ENCODE data around the gene VPS54. TPM values are rescaled to one million over a fixed set of nuclear protein-coding genes. Genes with fewer than 3 reads are reported as not detected.
"Not testable (repeated sequence)": the region's sequence is repeated elsewhere in the genome, so short reads cannot be mapped to it uniquely, and the experiment has no call there.

Gene VPS54
- total RNA-seq, 1 experiment from 2014 or later: 19.1 TPM

DNA sequence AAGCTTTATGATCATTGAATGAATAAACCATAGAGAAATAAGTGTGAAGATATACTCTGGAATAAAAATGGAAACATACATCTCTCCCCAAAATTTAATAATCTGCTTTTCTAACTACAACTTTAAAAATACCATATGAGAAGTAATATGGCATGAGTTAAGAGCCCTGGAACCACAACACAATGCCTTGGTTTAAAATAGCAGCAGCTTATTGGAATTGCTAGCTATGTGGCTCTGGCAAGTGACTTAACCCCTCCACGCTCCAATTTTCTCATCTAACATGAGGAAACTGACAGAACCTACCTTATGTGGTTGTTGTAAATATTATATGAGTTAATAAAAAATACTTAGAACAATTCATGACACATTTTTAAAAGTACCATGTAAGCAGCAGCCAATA, 76.4 kb downstream of the VPS54 start:
- Histone ChIP-seq H3K36me3 (ENCODE audit: insufficient read depth, low read length, poor library complexity, severe bottlenecking) (peaks cover 13% of the 10 kb centered on the region), H3K4me3 (ENCODE audit: low read depth, low read length, poor library complexity, severe bottlenecking) (no peak overlapping the region), H3K27ac (ENCODE audit: low read depth, low read length, poor library complexity, severe bottlenecking) (no peak overlapping the region), H3K9me3 (ENCODE audit: low read depth, low read length, poor library complexity, severe bottlenecking) (no peaks in the 10 kb centered on the region), H3K4me1 (ENCODE audit: insufficient read depth, low read length, poor library complexity, severe bottlenecking) (no peaks in the 10 kb centered on the region), H3K27me3 (replicated peaks; ENCODE audit: insufficient read depth, low read depth, low read length, poor library complexity) (no peaks in the 10 kb centered on the region)
- ChIA-PET CTCF (no interaction called here), POLR2A (ENCODE audit: low non-redundant PET) (interaction anchor here (0.7 kb wide), 1 partner anchor 8 kb away, joined by 7 read pairs; no protein-coding TSS in a partner anchor)
- intact Hi-C loops (cut with micrococcal nuclease; ENCODE audit: unreplicated experiment): no loop called here
- TF ChIP-seq, protein P1, sequence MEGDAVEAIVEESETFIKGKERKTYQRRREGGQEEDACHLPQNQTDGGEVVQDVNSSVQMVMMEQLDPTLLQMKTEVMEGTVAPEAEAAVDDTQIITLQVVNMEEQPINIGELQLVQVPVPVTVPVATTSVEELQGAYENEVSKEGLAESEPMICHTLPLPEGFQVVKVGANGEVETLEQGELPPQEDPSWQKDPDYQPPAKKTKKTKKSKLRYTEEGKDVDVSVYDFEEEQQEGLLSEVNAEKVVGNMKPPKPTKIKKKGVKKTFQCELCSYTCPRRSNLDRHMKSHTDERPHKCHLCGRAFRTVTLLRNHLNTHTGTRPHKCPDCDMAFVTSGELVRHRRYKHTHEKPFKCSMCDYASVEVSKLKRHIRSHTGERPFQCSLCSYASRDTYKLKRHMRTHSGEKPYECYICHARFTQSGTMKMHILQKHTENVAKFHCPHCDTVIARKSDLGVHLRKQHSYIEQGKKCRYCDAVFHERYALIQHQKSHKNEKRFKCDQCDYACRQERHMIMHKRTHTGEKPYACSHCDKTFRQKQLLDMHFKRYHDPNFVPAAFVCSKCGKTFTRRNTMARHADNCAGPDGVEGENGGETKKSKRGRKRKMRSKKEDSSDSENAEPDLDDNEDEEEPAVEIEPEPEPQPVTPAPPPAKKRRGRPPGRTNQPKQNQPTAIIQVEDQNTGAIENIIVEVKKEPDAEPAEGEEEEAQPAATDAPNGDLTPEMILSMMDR (conservative IDR thresholded peaks at IDR 0.05; ENCODE audit: low read depth, low read length): no peak
- TF ChIP-seq EZH2 (IDR thresholded peaks at IDR 0.05; ENCODE audit: borderline replicate concordance, low read depth, low read length, poor library complexity, severe bottlenecking): no peak
- no peak for DNase-seq (ENCODE audit: low spot score)
- no TSS peak for BruUV-seq (replicated peaks)

DNA sequence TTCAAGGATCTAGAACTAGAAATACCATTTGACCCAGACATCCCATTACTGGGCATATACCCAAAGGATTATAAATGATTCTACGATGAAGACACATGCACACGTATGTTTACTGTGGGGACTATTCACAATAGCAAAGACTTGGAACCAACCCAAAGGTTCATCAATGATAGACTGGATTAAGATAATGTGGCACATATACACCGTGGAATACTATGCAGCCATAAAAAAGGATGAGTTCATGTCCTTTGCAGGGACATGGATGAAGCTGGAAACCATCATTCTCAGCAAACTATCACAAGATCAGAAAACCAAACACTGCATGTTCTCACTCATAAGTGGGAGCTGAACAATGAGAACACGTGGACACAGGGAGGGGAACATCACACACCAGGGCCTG, 87.1 kb downstream of the VPS54 start:
- H3K4me1 ChIP-seq (ENCODE audit: insufficient read depth, low read length, poor library complexity, severe bottlenecking); intact Hi-C loops (cut with micrococcal nuclease; ENCODE audit: unreplicated experiment); H3K4me3 ChIP-seq (ENCODE audit: low read depth, low read length, poor library complexity, severe bottlenecking); CTCF ChIA-PET; DNase-seq (ENCODE audit: low spot score); POLR2A ChIA-PET (ENCODE audit: low non-redundant PET); H3K9me3 ChIP-seq (ENCODE audit: low read depth, low read length, poor library complexity, severe bottlenecking); H3K27me3 ChIP-seq (replicated peaks; ENCODE audit: insufficient read depth, low read depth, low read length, poor library complexity); H3K36me3 ChIP-seq (ENCODE audit: insufficient read depth, low read length, poor library complexity, severe bottlenecking); BruUV-seq (replicated peaks); H3K27ac ChIP-seq (ENCODE audit: low read depth, low read length, poor library complexity, severe bottlenecking): not testable (repeated sequence)

DNA sequence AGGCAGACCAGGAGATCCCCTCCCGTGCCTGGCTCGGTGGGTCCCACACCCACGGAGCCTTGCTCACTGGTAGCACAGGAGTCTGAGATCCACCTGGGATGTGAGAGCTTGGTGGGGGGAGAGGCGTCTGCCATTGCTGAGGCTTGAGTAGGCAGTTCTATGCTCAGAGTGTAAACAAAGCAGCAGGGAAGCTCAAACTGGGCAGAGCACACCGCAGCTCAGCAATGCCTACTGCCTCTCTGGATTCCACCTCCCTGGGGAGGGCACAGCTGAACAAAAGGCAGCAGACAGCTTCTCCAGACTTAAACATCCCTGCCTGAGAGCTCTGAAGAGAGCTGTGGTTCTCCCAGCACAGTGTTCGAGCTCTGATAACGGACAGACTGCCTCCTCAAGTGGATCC, 92.4 kb downstream of the VPS54 start:
- no TSS peak for BruUV-seq (replicated peaks)
- no peaks in the 10 kb centered on the region for H3K4me1 ChIP-seq (ENCODE audit: insufficient read depth, low read length, poor library complexity, severe bottlenecking)
- H3K36me3 ChIP-seq (ENCODE audit: insufficient read depth, low read length, poor library complexity, severe bottlenecking): peaks cover 3% of the 10 kb centered on the region
- POLR2A ChIA-PET (ENCODE audit: low non-redundant PET): no interaction called here
- CTCF ChIA-PET: no interaction called here
- H3K27me3 ChIP-seq (replicated peaks; ENCODE audit: insufficient read depth, low read depth, low read length, poor library complexity): no peaks in the 10 kb centered on the region
- TF ChIP-seq, protein P1 (conservative IDR thresholded peaks at IDR 0.05; ENCODE audit: low read depth, low read length): no peak
- TF ChIP-seq EZH2 (IDR thresholded peaks at IDR 0.05; ENCODE audit: borderline replicate concordance, low read depth, low read length, poor library complexity, severe bottlenecking): no peak
- DNase-seq (ENCODE audit: low spot score): peak; percentile 17
- intact Hi-C loops (cut with micrococcal nuclease; ENCODE audit: unreplicated experiment): no loop called here
- no peak overlapping the region for H3K4me3 ChIP-seq (ENCODE audit: low read depth, low read length, poor library complexity, severe bottlenecking)
- no peak overlapping the region for H3K27ac ChIP-seq (ENCODE audit: low read depth, low read length, poor library complexity, severe bottlenecking)
- H3K9me3 ChIP-seq (ENCODE audit: low read depth, low read length, poor library complexity, severe bottlenecking): no peaks in the 10 kb centered on the region

DNA sequence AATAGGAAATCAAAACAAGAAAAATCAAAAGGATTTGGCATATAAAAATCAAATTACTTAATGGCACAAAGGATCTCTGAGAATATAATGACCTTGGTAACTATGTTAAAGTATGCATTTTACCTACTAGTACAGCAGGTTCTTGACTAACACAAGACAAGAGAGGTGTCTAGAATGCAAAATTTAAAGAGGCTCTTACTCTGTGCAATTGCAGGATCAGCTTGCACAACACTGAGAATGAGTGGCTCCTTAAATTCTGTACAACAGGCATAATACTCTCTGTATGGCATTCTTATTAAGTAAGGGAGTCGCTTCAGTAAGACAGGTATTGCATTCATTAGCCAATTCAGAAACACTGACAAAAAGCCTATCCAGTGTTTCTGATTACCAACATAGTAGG, 104.9 kb downstream of the VPS54 start:
- peaks cover 17% of the 10 kb centered on the region for H3K36me3 ChIP-seq (ENCODE audit: insufficient read depth, low read length, poor library complexity, severe bottlenecking)

More for the DNA sequence above, 104.9 kb downstream of the VPS54 start:
- TF ChIP-seq, protein P1 (conservative IDR thresholded peaks at IDR 0.05; ENCODE audit: low read depth, low read length): no peak
- TF ChIP-seq EZH2 (IDR thresholded peaks at IDR 0.05; ENCODE audit: borderline replicate concordance, low read depth, low read length, poor library complexity, severe bottlenecking): no peak
- Histone ChIP-seq H3K27me3 (replicated peaks; ENCODE audit: insufficient read depth, low read depth, low read length, poor library complexity) (no peaks in the 10 kb centered on the region), H3K9me3 (ENCODE audit: low read depth, low read length, poor library complexity, severe bottlenecking) (no peaks in the 10 kb centered on the region), H3K27ac (ENCODE audit: low read depth, low read length, poor library complexity, severe bottlenecking) (no peak overlapping the region), H3K4me1 (ENCODE audit: insufficient read depth, low read length, poor library complexity, severe bottlenecking) (no peaks in the 10 kb centered on the region), H3K4me3 (ENCODE audit: low read depth, low read length, poor library complexity, severe bottlenecking) (no peak overlapping the region)
- ChIA-PET CTCF (no interaction called here), POLR2A (ENCODE audit: low non-redundant PET) (no interaction called here)
- intact Hi-C loops (cut with micrococcal nuclease; ENCODE audit: unreplicated experiment): no loop called here
- no peak for DNase-seq (ENCODE audit: low spot score)
- BruUV-seq (replicated peaks): no TSS peak
